ENCODE measurements around the gene PLXNA1.

PLXNA1 gene

GRCh38 chr3:126969586-126969985 is 13.3 kb upstream of the PLXNA1 start:
- Histone ChIP-seq H3K79me2 (ENCODE audit: control insufficient read depth, insufficient read depth, low read length, unreplicated experiment) (no peaks in the 10 kb centered on the region), H3K4me3 (ENCODE audit: low read depth, low read length) (peak overlapping the region; percentile 50)

GRCh38 chr3:126970101-126970500 is 12.8 kb upstream of the PLXNA1 start:
- Histone ChIP-seq H3K27me3 (ENCODE audit: insufficient read depth, low read length) (no peaks in the 10 kb centered on the region), H3K36me3 (ENCODE audit: insufficient read depth, low read length) (no peaks in the 10 kb centered on the region), H3K4me3 (ENCODE audit: low read depth, low read length) (peak overlapping the region; percentile 50), H3K4me1 (ENCODE audit: control insufficient read depth, insufficient read depth, low read length, unreplicated experiment) (peaks cover 34% of the 10 kb centered on the region), H3K79me2 (ENCODE audit: control insufficient read depth, insufficient read depth, low read length, unreplicated experiment) (no peaks in the 10 kb centered on the region), H2AFZ (ENCODE audit: low read length, unreplicated experiment) (no peak overlapping the region), H3K27ac (ENCODE audit: low read depth, low read length) (peak overlapping the region; percentile 84)

More at GRCh38 chr3:126969586-126969985, 13.3 kb upstream of the PLXNA1 start:
- H2AFZ ChIP-seq (ENCODE audit: low read length, unreplicated experiment): peak overlapping the region; percentile 85
- H3K27ac ChIP-seq (ENCODE audit: low read depth, low read length): peak overlapping the region; percentile 84
- no peaks in the 10 kb centered on the region for H3K27me3 ChIP-seq (ENCODE audit: insufficient read depth, low read length)
- no peaks in the 10 kb centered on the region for H3K36me3 ChIP-seq (ENCODE audit: insufficient read depth, low read length)
- peaks cover 34% of the 10 kb centered on the region for H3K4me1 ChIP-seq (ENCODE audit: control insufficient read depth, insufficient read depth, low read length, unreplicated experiment)

GRCh38 chr3:126970921-126971320 is 12.0 kb upstream of the PLXNA1 start:
- Histone ChIP-seq H3K36me3 (ENCODE audit: insufficient read depth, low read length) (no peaks in the 10 kb centered on the region), H3K4me3 (ENCODE audit: low read depth, low read length) (no peak overlapping the region), H3K27ac (ENCODE audit: low read depth, low read length) (peak overlapping the region; percentile 84; the same call in 1 of the 2 replicates), H3K27me3 (ENCODE audit: insufficient read depth, low read length) (no peaks in the 10 kb centered on the region), H3K4me1 (ENCODE audit: control insufficient read depth, insufficient read depth, low read length, unreplicated experiment) (peaks cover 34% of the 10 kb centered on the region), H3K79me2 (ENCODE audit: control insufficient read depth, insufficient read depth, low read length, unreplicated experiment) (no peaks in the 10 kb centered on the region), H2AFZ (ENCODE audit: low read length, unreplicated experiment) (no peak overlapping the region)

- no peak overlapping the region for H2AFZ ChIP-seq (ENCODE audit: low read length, unreplicated experiment)
- H3K4me3 ChIP-seq (ENCODE audit: low read depth, low read length): no peak overlapping the region
- H3K27me3 ChIP-seq (ENCODE audit: insufficient read depth, low read length): no peaks in the 10 kb centered on the region
- peak overlapping the region; percentile 65 for H3K27ac ChIP-seq (ENCODE audit: low read depth, low read length)
- no peaks in the 10 kb centered on the region for H3K36me3 ChIP-seq (ENCODE audit: insufficient read depth, low read length)
- H3K79me2 ChIP-seq (ENCODE audit: control insufficient read depth, insufficient read depth, low read length, unreplicated experiment): no peaks in the 10 kb centered on the region
- peaks cover 34% of the 10 kb centered on the region for H3K4me1 ChIP-seq (ENCODE audit: control insufficient read depth, insufficient read depth, low read length, unreplicated experiment)
Observed at GRCh38 chr3:126971891-126972351, 11.0 kb upstream of the PLXNA1 start.

GRCh38 chr3:126972866-126973265 is 10.0 kb upstream of the PLXNA1 start:
- Histone ChIP-seq H3K27ac (ENCODE audit: low read depth, low read length) (no peak overlapping the region), H3K27me3 (ENCODE audit: insufficient read depth, low read length) (no peaks in the 10 kb centered on the region), H2AFZ (ENCODE audit: low read length, unreplicated experiment) (no peak overlapping the region), H3K4me3 (ENCODE audit: low read depth, low read length) (no peak overlapping the region), H3K36me3 (ENCODE audit: insufficient read depth, low read length) (no peaks in the 10 kb centered on the region), H3K4me1 (ENCODE audit: control insufficient read depth, insufficient read depth, low read length, unreplicated experiment) (peaks cover 34% of the 10 kb centered on the region), H3K79me2 (ENCODE audit: control insufficient read depth, insufficient read depth, low read length, unreplicated experiment) (no peaks in the 10 kb centered on the region)

GRCh38 chr3:126973814-126974213 is 9.1 kb upstream of the PLXNA1 start:
- H3K4me1 ChIP-seq (ENCODE audit: control insufficient read depth, insufficient read depth, low read length, unreplicated experiment): peaks cover 34% of the 10 kb centered on the region
- H3K4me3 ChIP-seq (ENCODE audit: low read depth, low read length): no peak overlapping the region
- no peak overlapping the region for H3K27ac ChIP-seq (ENCODE audit: low read depth, low read length)
- no peaks in the 10 kb centered on the region for H3K36me3 ChIP-seq (ENCODE audit: insufficient read depth, low read length)
- H3K27me3 ChIP-seq (ENCODE audit: insufficient read depth, low read length): no peaks in the 10 kb centered on the region
- H2AFZ ChIP-seq (ENCODE audit: low read length, unreplicated experiment): no peak overlapping the region
- no peaks in the 10 kb centered on the region for H3K79me2 ChIP-seq (ENCODE audit: control insufficient read depth, insufficient read depth, low read length, unreplicated experiment)

- peaks cover 30% of the 10 kb centered on the region for H3K4me1 ChIP-seq (ENCODE audit: control insufficient read depth, insufficient read depth, low read length, unreplicated experiment)
- no peak overlapping the region for H3K4me3 ChIP-seq (ENCODE audit: low read depth, low read length)
- no peak overlapping the region for H2AFZ ChIP-seq (ENCODE audit: low read length, unreplicated experiment)
- H3K27me3 ChIP-seq (ENCODE audit: insufficient read depth, low read length): no peaks in the 10 kb centered on the region
- no peak overlapping the region for H3K27ac ChIP-seq (ENCODE audit: low read depth, low read length)
- no peaks in the 10 kb centered on the region for H3K79me2 ChIP-seq (ENCODE audit: control insufficient read depth, insufficient read depth, low read length, unreplicated experiment)
- H3K36me3 ChIP-seq (ENCODE audit: insufficient read depth, low read length): no peaks in the 10 kb centered on the region
Observed at GRCh38 chr3:126974756-126975155, 8.2 kb upstream of the PLXNA1 start.

- H3K79me2 ChIP-seq (ENCODE audit: control insufficient read depth, insufficient read depth, low read length, unreplicated experiment): no peaks in the 10 kb centered on the region
- H3K4me1 ChIP-seq (ENCODE audit: control insufficient read depth, insufficient read depth, low read length, unreplicated experiment): peaks cover 14% of the 10 kb centered on the region
- no peak overlapping the region for H3K4me3 ChIP-seq (ENCODE audit: low read depth, low read length)
- no peaks in the 10 kb centered on the region for H3K36me3 ChIP-seq (ENCODE audit: insufficient read depth, low read length)
- H2AFZ ChIP-seq (ENCODE audit: low read length, unreplicated experiment): no peak overlapping the region
- no peak overlapping the region for H3K27ac ChIP-seq (ENCODE audit: low read depth, low read length)
- no peaks in the 10 kb centered on the region for H3K27me3 ChIP-seq (ENCODE audit: insufficient read depth, low read length)
Observed at GRCh38 chr3:126976906-126977305, 6.0 kb upstream of the PLXNA1 start.

GRCh38 chr3:126977821-126978220 is 5.1 kb upstream of the PLXNA1 start:
- H3K27ac ChIP-seq (ENCODE audit: low read depth, low read length): no peak overlapping the region
- H3K4me1 ChIP-seq (ENCODE audit: control insufficient read depth, insufficient read depth, low read length, unreplicated experiment): peaks cover 9% of the 10 kb centered on the region
- H3K79me2 ChIP-seq (ENCODE audit: control insufficient read depth, insufficient read depth, low read length, unreplicated experiment): no peaks in the 10 kb centered on the region
- H3K36me3 ChIP-seq (ENCODE audit: insufficient read depth, low read length): no peaks in the 10 kb centered on the region
- H3K27me3 ChIP-seq (ENCODE audit: insufficient read depth, low read length): no peaks in the 10 kb centered on the region
- H2AFZ ChIP-seq (ENCODE audit: low read length, unreplicated experiment): no peak overlapping the region
- H3K4me3 ChIP-seq (ENCODE audit: low read depth, low read length): no peak overlapping the region

GRCh38 chr3:126978291-126978690 is 4.6 kb upstream of the PLXNA1 start:
- Histone ChIP-seq H3K79me2 (ENCODE audit: control insufficient read depth, insufficient read depth, low read length, unreplicated experiment) (peaks cover 1% of the 10 kb centered on the region), H3K27ac (ENCODE audit: low read depth, low read length) (no peak overlapping the region), H3K4me3 (ENCODE audit: low read depth, low read length) (no peak overlapping the region), H3K4me1 (ENCODE audit: control insufficient read depth, insufficient read depth, low read length, unreplicated experiment) (peaks cover 9% of the 10 kb centered on the region), H2AFZ (ENCODE audit: low read length, unreplicated experiment) (no peak overlapping the region), H3K36me3 (ENCODE audit: insufficient read depth, low read length) (no peaks in the 10 kb centered on the region), H3K27me3 (ENCODE audit: insufficient read depth, low read length) (no peaks in the 10 kb centered on the region)

- H3K27me3 ChIP-seq (ENCODE audit: insufficient read depth, low read length): no peaks in the 10 kb centered on the region
Observed at GRCh38 chr3:126979046-126979628, 3.8 kb upstream of the PLXNA1 start.

More at GRCh38 chr3:126979046-126979628, 3.8 kb upstream of the PLXNA1 start:
- H2AFZ ChIP-seq (ENCODE audit: low read length, unreplicated experiment): no peak overlapping the region
- no peaks in the 10 kb centered on the region for H3K36me3 ChIP-seq (ENCODE audit: insufficient read depth, low read length)
- no peak overlapping the region for H3K4me3 ChIP-seq (ENCODE audit: low read depth, low read length)
- peaks cover 9% of the 10 kb centered on the region for H3K4me1 ChIP-seq (ENCODE audit: control insufficient read depth, insufficient read depth, low read length, unreplicated experiment)
- H3K79me2 ChIP-seq (ENCODE audit: control insufficient read depth, insufficient read depth, low read length, unreplicated experiment): peaks cover 10% of the 10 kb centered on the region
- H3K27ac ChIP-seq (ENCODE audit: low read depth, low read length): no peak overlapping the region

All from ACC112 (cell line).